Trophoblast cell (in vitro differentiated cells and primary cell): ENCODE data around the gene CBX4.

Experiments
- DNase-seq, 2 donors: peaks; one replicate each; pipeline ENCODE4 v3.0.0-alpha.2; 2016
- H2AFZ ChIP-seq: 2 replicates; pipeline ENCODE4 v1.6.1; 2013; ENCODE audit warnings: low read length, moderate library complexity, mild to moderate bottlenecking; ENCODE audit not compliant: insufficient read depth, poor library complexity
- H2AK5ac ChIP-seq: 2 replicates; pipeline ENCODE4 v1.6.1; 2013; ENCODE audit warnings: mild to moderate bottlenecking, low read length
- H2BK120ac ChIP-seq: 2 replicates; pipeline ENCODE4 v1.6.1; 2013; ENCODE audit warnings: low read length, mild to moderate bottlenecking, moderate library complexity; ENCODE audit not compliant: insufficient read depth, poor library complexity
- H2BK12ac ChIP-seq: 2 replicates; pipeline ENCODE4 v1.6.1; 2013; ENCODE audit warnings: mild to moderate bottlenecking, low read length, moderate library complexity
- H2BK5ac ChIP-seq: 2 replicates; pipeline ENCODE4 v1.6.1; 2013; ENCODE audit warnings: low read length, low read depth, moderate library complexity, mild to moderate bottlenecking; ENCODE audit not compliant: poor library complexity
- H3K14ac ChIP-seq: 2 replicates; pipeline ENCODE4 v1.6.1; 2013; ENCODE audit warnings: mild to moderate bottlenecking, low read length
- H3K18ac ChIP-seq: 2 replicates; pipeline ENCODE4 v1.6.1; 2013; ENCODE audit warnings: mild to moderate bottlenecking, low read length
- H3K23ac ChIP-seq: 2 replicates; pipeline ENCODE4 v1.6.1; 2013; ENCODE audit warnings: low read length
- H3K27ac ChIP-seq: 2 replicates; pipeline ENCODE4 v1.5.1; 2013; ENCODE audit warnings: low read depth, mild to moderate bottlenecking, inconsistent platforms, low read length, moderate library complexity
- H3K27me3 ChIP-seq: 2 replicates; pipeline ENCODE4 v1.6.1; 2013; ENCODE audit warnings: inconsistent platforms, mild to moderate bottlenecking, low read length, moderate library complexity; ENCODE audit not compliant: insufficient read depth
- H3K36me3 ChIP-seq, 2 experiments: 1 replicate in 1 of 2; 2 replicates in 1 of 2; pipeline ENCODE4 v1.6.1; 2013; ENCODE audit warnings: low read length in 2 of 2, mild to moderate bottlenecking in 2 of 2, moderate library complexity in 1 of 2; ENCODE audit not compliant: insufficient read depth in 2 of 2, control insufficient read depth in 1 of 2
- H3K4ac ChIP-seq: 2 replicates; pipeline ENCODE4 v1.6.1; 2013; ENCODE audit warnings: low read depth, mild to moderate bottlenecking, low read length, moderate library complexity
- H3K4me1 ChIP-seq, 2 experiments: 1 replicate in 1 of 2; 2 replicates in 1 of 2; pipeline ENCODE4 v1.6.1; 2013; ENCODE audit warnings: low read length in 2 of 2, mild to moderate bottlenecking in 2 of 2, moderate library complexity in 1 of 2; ENCODE audit not compliant: insufficient read depth in 2 of 2, control insufficient read depth in 1 of 2
- H3K4me2 ChIP-seq: 2 replicates; pipeline ENCODE4 v1.6.1; 2013; ENCODE audit warnings: inconsistent platforms, mild to moderate bottlenecking, low read length, moderate library complexity
- H3K4me3 ChIP-seq: 2 replicates; pipeline ENCODE4 v1.5.1; 2013; ENCODE audit warnings: mild to moderate bottlenecking, low read depth, low read length, inconsistent platforms
- H3K79me1 ChIP-seq: one replicate; pipeline ENCODE4 v1.6.1; 2013; ENCODE audit warnings: low read length
- H3K79me2 ChIP-seq: 2 replicates; pipeline ENCODE4 v1.6.1; 2013; ENCODE audit warnings: low read length, mild to moderate bottlenecking; ENCODE audit not compliant: control insufficient read depth, insufficient read depth, poor library complexity
- H3K9ac ChIP-seq: 2 replicates; pipeline ENCODE4 v1.6.1; 2013; ENCODE audit warnings: mild to moderate bottlenecking, low read length
- H3K9me3 ChIP-seq: 2 replicates; pipeline ENCODE4 v1.6.1; 2013; ENCODE audit warnings: low read depth, mild to moderate bottlenecking, control low read depth, inconsistent platforms, low read length; ENCODE audit not compliant: insufficient read depth
- H4K12ac ChIP-seq: 2 replicates; pipeline ENCODE4 v1.6.1; 2013; ENCODE audit warnings: low read depth, mild to moderate bottlenecking, low read length, moderate library complexity
- H4K8ac ChIP-seq: 2 replicates; pipeline ENCODE4 v1.6.1; 2013; ENCODE audit warnings: low read depth, mild to moderate bottlenecking, low read length, moderate library complexity
- H4K91ac ChIP-seq: one replicate; pipeline ENCODE4 v1.6.1; 2013; ENCODE audit warnings: low read depth, mild to moderate bottlenecking, low read length, moderate library complexity
- WGBS: extraction: QIAGEN DNeasy Blood & Tissue Kit; methylation state at CpG from one replicate; pipeline ENCODE4 v1.1.7; 2013; ENCODE audit warnings: missing lambda C conversion rate; ENCODE audit not compliant: insufficient read length, insufficient coverage; ENCODE audit errors: extremely low coverage; 5-methylcytosine and 5-hydroxymethylcytosine counted together

CBX4 gene

DNA sequence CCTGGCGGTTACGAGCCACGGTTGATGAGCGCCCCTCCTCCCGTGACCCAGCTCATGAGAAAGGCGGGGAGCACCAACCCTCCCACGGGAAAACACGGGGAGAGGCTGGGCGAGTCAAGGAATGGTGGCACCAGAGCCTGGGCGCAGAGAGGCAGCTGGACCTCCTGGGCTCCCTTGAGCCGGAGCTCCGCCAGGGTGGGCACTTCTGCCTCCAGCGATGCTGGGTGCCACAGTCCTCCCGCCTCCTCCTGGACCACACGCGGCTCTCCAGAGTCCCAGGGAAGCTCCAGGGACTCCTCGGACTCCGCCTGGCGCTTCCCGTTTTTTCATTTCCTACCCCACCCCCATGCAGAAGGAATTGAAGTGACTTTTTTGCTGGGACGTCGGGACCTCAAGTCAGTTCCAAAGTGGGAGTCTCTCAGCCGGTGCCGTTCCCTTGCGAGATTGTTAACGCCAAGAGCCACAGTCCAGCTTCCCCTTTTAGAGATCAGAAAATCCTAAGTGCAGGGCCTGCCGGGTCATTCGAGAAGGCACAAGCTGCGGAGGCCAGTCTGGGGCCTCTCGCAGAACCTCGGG, 35.7 kb downstream of the CBX4 start:
- no peak overlapping the region for H4K8ac ChIP-seq
- no peaks in the 10 kb centered on the region for H3K36me3 ChIP-seq
- H3K23ac ChIP-seq = no peak overlapping the region
- no peak overlapping the region for H3K27ac ChIP-seq
- H3K79me2 ChIP-seq = no peaks in the 10 kb centered on the region
- H4K91ac ChIP-seq = no peak overlapping the region
- WGBS = no CpG with 5 or more reads among the region's 31 CpGs
- H3K4me2 ChIP-seq = no peak overlapping the region
- H2AK5ac ChIP-seq = no peak overlapping the region
- peaks cover 5 to 14% of the 10 kb centered on the region in 2 experiments for H3K4me1 ChIP-seq
- no peak overlapping the region for H2AFZ ChIP-seq
- no peak overlapping the region for H3K14ac ChIP-seq
- no peak overlapping the region for H3K18ac ChIP-seq
- no peak overlapping the region for H3K4me3 ChIP-seq
- H2BK120ac ChIP-seq = no peak overlapping the region
- no peak overlapping the region for H3K9ac ChIP-seq
- peaks cover 99% of the 10 kb centered on the region for H3K27me3 ChIP-seq
- H3K4ac ChIP-seq = no peak overlapping the region
- peaks cover 20% of the 10 kb centered on the region for H3K9me3 ChIP-seq
- H4K12ac ChIP-seq = no peak overlapping the region
- no peak for DNase-seq
- H2BK5ac ChIP-seq = no peak overlapping the region
- no peak overlapping the region for H2BK12ac ChIP-seq
- H3K79me1 ChIP-seq = no peaks in the 10 kb centered on the region

GRCh38 chr17:79802736-79803420, 36.4 kb downstream of the CBX4 start:
- Histone ChIP-seq H3K27ac (no peak overlapping the region), H3K27me3 (peaks cover 99% of the 10 kb centered on the region), H2AFZ (no peak overlapping the region), H3K79me1 (no peaks in the 10 kb centered on the region), H3K23ac (no peak overlapping the region), H4K12ac (no peak overlapping the region), H3K9me3 (peaks cover 20% of the 10 kb centered on the region), H3K4me2 (no peak overlapping the region), H2BK5ac (no peak overlapping the region), H3K9ac (no peak overlapping the region), H4K91ac (no peak overlapping the region), H4K8ac (no peak overlapping the region), H2BK12ac (no peak overlapping the region), H3K4ac (no peak overlapping the region), H3K14ac (no peak overlapping the region), H3K36me3 (no peaks in the 10 kb centered on the region), H3K4me1 (peaks cover 11 to 20% of the 10 kb centered on the region in 2 experiments), H2AK5ac (no peak overlapping the region), H3K18ac (no peak overlapping the region), H3K79me2 (no peaks in the 10 kb centered on the region), H2BK120ac (no peak overlapping the region), H3K4me3 (no peak overlapping the region)
- no peak for DNase-seq
- WGBS = no CpG with 5 or more reads among the region's 57 CpGs

DNA sequence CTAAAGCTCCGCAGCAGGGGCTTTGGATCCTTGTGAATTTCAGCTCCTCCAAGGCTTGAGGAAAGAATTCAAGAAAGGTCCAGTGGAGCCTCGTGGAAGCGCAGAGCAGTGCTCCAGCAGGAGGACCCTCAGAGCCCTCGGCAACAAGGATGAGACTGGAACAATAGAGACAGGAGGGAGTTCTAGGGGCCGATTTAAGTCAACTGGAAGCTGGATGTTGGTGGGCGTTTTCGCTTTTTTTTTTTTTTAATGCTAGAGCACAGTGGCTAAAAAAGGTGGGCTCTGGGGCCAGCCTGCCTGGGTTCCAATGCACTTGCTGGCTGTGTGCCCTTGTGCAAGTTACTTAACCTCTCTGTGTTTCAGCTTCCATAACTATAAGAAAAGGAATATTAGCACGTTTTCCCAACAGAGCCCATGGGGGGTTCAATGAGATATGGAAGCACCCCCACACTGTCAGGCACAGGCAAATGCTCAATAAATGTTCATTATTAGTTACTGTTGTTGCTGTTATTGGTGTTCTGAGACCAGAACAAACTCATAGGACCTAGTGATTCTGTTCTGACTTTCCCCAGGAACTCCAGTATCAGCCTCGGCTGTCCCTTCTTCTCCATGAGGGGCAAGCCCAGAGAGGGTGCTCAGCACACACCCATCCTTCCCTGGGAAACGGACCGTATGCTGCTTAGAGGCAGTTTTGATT, 37.1 kb downstream of the CBX4 start:
- H3K14ac ChIP-seq = no peak overlapping the region
- H4K12ac ChIP-seq = no peak overlapping the region
- no CpG with 5 or more reads among the region's 11 CpGs for WGBS
- H2BK12ac ChIP-seq = no peak overlapping the region
- H3K36me3 ChIP-seq = no peaks in the 10 kb centered on the region
- no peak overlapping the region for H3K4ac ChIP-seq
- H3K9me3 ChIP-seq = peaks cover 17% of the 10 kb centered on the region
- H2BK5ac ChIP-seq = no peak overlapping the region
- no peak overlapping the region for H3K27ac ChIP-seq
- H3K4me3 ChIP-seq = no peak overlapping the region
- no peak overlapping the region for H2BK120ac ChIP-seq
- H3K4me2 ChIP-seq = no peak overlapping the region
- peaks cover 95% of the 10 kb centered on the region for H3K27me3 ChIP-seq
- no peak for DNase-seq
- H2AK5ac ChIP-seq = no peak overlapping the region
- H3K79me2 ChIP-seq = no peaks in the 10 kb centered on the region
- no peak overlapping the region for H3K18ac ChIP-seq
- peaks cover 14 to 23% of the 10 kb centered on the region in 2 experiments for H3K4me1 ChIP-seq
- no peak overlapping the region for H4K91ac ChIP-seq
- H3K79me1 ChIP-seq = peaks cover 2% of the 10 kb centered on the region
- no peak overlapping the region for H3K23ac ChIP-seq
- no peak overlapping the region for H4K8ac ChIP-seq
- no peak overlapping the region for H3K9ac ChIP-seq
- no peak overlapping the region for H2AFZ ChIP-seq

DNA sequence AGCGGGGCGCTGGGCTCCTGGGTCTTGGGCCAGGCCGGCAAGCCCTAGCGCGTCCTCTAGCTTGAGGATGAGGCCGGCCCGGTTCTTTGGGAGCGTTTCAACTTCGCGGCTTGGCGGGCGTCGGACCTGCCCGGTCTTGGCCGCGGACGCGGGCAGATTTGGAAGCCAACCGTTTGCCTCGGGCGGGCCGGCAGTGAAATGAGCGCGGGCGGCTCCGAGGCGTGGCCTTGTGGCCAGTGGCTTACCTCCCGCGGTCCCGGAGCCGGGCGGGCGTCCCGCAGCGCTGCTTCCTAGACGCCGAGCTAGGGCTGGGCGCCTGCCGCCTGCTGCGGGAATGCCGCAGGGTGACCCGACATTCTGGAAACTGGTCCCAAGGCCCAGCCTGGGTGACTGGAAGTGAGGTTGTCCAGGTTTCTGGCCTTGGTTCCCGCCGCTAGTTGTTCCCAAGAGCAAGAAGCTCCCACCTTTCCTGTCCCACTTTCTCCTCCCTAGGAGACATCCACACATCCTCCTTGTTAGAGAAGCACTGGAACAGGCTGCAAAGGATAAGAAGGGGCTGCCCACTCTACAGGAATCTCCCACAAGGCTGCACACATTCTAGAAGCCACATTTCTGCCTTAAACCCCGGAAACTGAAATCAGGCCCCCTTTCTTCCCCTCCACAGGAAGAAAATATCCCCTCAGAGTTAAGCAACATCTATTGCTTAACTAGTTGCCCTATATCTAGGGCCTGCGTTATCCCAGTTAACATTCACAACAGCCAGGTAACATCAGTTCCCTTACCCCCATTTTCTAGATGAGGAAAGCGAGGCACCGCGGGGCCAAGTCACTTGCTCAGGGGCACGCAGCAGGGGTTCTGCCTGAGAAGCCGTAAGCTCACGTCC, 37.8 kb downstream of the CBX4 start:
- Histone ChIP-seq H2AK5ac (no peak overlapping the region), H3K4me2 (peak overlapping the region; percentile 59), H2BK12ac (no peak overlapping the region), H3K14ac (no peak overlapping the region), H3K18ac (no peak overlapping the region), H3K9me3 (peaks cover 12% of the 10 kb centered on the region), H3K79me2 (peaks cover 3% of the 10 kb centered on the region), H3K79me1 (peaks cover 6% of the 10 kb centered on the region), H3K27me3 (peaks cover 87% of the 10 kb centered on the region), H3K4ac (no peak overlapping the region), H3K23ac (no peak overlapping the region), H3K9ac (no peak overlapping the region), H4K12ac (no peak overlapping the region), H3K27ac (no peak overlapping the region), H3K4me1 (peaks cover 15 to 24% of the 10 kb centered on the region in 2 experiments), H2BK120ac (no peak overlapping the region), H2BK5ac (no peak overlapping the region), H3K36me3 (no peaks in the 10 kb centered on the region), H3K4me3 (no peak overlapping the region), H4K8ac (peak overlapping the region; percentile 19), H4K91ac (no peak overlapping the region), H2AFZ (peak overlapping the region; percentile 59)
- peak in 1 of 2 donors; percentile 38 for DNase-seq
- WGBS = no CpG with 5 or more reads among the region's 52 CpGs
